H1 (cell line): Measurements from ENCODE around the gene MEMO1. TPM values are rescaled to one million over a fixed set of nuclear protein-coding genes. Genes with fewer than 3 reads are reported as not detected.

Experiments
- CTCF ChIA-PET: fragments of 300-600 bp; sonication (Branson Sonifier 250); formaldehyde crosslinking; loops from one replicate; lab custom pipeline; 2021; ENCODE audit not compliant: partially characterized antibody; lab: Charles Lee
- POLR2A ChIA-PET: fragments of 300-600 bp; sonication (Branson Sonifier 250); formaldehyde crosslinking; loops from one replicate; lab custom pipeline; 2021; ENCODE audit warnings: inconsistent platforms; ENCODE audit not compliant: partially characterized antibody; lab: Charles Lee
- DNase-seq, 2 experiments: peaks; one replicate each; pipeline versions ENCODE4 v3.0.0 to v3.0.0-alpha.2; 2010 to 2022; ENCODE audit warnings: low spot score in 2 of 2, low read depth in 1 of 2, mixed read lengths in 1 of 2
- FAIRE-seq: peaks from 2 replicates; lab custom pipeline; 2011; peaks lifted over from hg19 to GRCh38; lab: Jason Lieb, UNC
- H2AFZ ChIP-seq: 2 replicates; pipeline ENCODE4 v1.8.1; 2012; ENCODE audit warnings: low read length, inconsistent platforms
- H2AK5ac ChIP-seq: 2 replicates; pipeline ENCODE4 v1.6.1; 2013; ENCODE audit warnings: low read depth, low read length
- H2BK120ac ChIP-seq: replicated peaks from 2 replicates; pipeline ENCODE3; 2013; ENCODE audit warnings: low read depth, low read length, inconsistent platforms
- H2BK12ac ChIP-seq: 2 replicates; pipeline ENCODE4 v1.6.1; 2013; ENCODE audit warnings: low read depth, low read length
- H2BK15ac ChIP-seq: 2 replicates; pipeline ENCODE4 v1.6.1; 2013; ENCODE audit warnings: low read length
- H2BK20ac ChIP-seq: 2 replicates; pipeline ENCODE4 v1.6.1; 2013; ENCODE audit warnings: low read length
- H2BK5ac ChIP-seq: 2 replicates; pipeline ENCODE4 v1.6.1; 2013; ENCODE audit warnings: low read depth, low read length
- H3K14ac ChIP-seq: 2 replicates; pipeline ENCODE4 v1.6.1; 2013; ENCODE audit warnings: inconsistent platforms; ENCODE audit not compliant: insufficient read length
- H3K18ac ChIP-seq: 2 replicates; pipeline ENCODE4 v1.6.1; 2013; ENCODE audit warnings: low read length; ENCODE audit errors: extremely low read depth
- H3K23ac ChIP-seq: 2 replicates; pipeline ENCODE4 v1.6.1; 2013; ENCODE audit warnings: inconsistent platforms; ENCODE audit not compliant: insufficient read length
- H3K23me2 ChIP-seq: 2 replicates; pipeline ENCODE4 v1.6.1; 2013; ENCODE audit warnings: low read depth, low read length
- H3K27ac ChIP-seq: 2 replicates; pipeline ENCODE4 v1.6.1; 2011; ENCODE audit warnings: low read depth, low read length, inconsistent platforms
- H3K27me3 ChIP-seq, 4 experiments: replicated peaks in 1 of 4; 1 replicate in 1 of 4; 2 replicates in 3 of 4; pipeline versions ENCODE4 v1.6.1 to v1.8.1; 2011 to 2013; ENCODE audit warnings: low read length in 3 of 4, mild to moderate bottlenecking in 3 of 4, inconsistent platforms in 2 of 4, mixed read lengths in 2 of 4, moderate library complexity in 1 of 4; ENCODE audit not compliant: control insufficient read depth in 3 of 4, insufficient read depth in 3 of 4; ENCODE audit errors: extremely low read depth in 1 of 4
- H3K36me3 ChIP-seq, 4 experiments: 2 replicates each; pipeline versions ENCODE4 v1.6.1 to v1.8.1; 2011 to 2013; ENCODE audit warnings: mild to moderate bottlenecking in 4 of 4, low read length in 3 of 4, moderate library complexity in 2 of 4, control low read depth in 1 of 4, inconsistent platforms in 1 of 4; ENCODE audit not compliant: insufficient read depth in 4 of 4, control insufficient read depth in 2 of 4
- H3K4ac ChIP-seq: replicated peaks from 2 replicates; pipeline ENCODE3; 2013; ENCODE audit warnings: low read length, low read depth, mixed read lengths, inconsistent platforms; ENCODE audit not compliant: insufficient read length
- H3K4me1 ChIP-seq, 4 experiments: replicated peaks in 1 of 4; 1 replicate in 1 of 4; 2 replicates in 3 of 4; pipeline versions ENCODE4 v1.6.1 to v1.8.1; 2011 to 2013; ENCODE audit warnings: low read length in 3 of 4, inconsistent platforms in 2 of 4, mixed read lengths in 1 of 4; ENCODE audit not compliant: insufficient read depth in 4 of 4, control insufficient read depth in 3 of 4
- H3K4me2 ChIP-seq, 2 experiments: 2 replicates each; pipeline versions ENCODE4 v1.6.1 to v1.8.1; 2011 to 2013; ENCODE audit warnings: low read depth in 2 of 2, low read length in 2 of 2, control low read depth in 1 of 2, inconsistent platforms in 1 of 2, mild to moderate bottlenecking in 1 of 2; ENCODE audit not compliant: insufficient read depth in 1 of 2
- H3K4me3 ChIP-seq, 4 experiments: fragments of 200-600, 300-600 bp in 1 of 4; sonication (generic), shearing (Covaris generic), sonication (Bioruptor Twin) in 1 of 4; 2 replicates each; pipeline versions ENCODE4 v1.5.1 to v1.8.1; 2011 to 2016; ENCODE audit warnings: low read length in 4 of 4, low read depth in 3 of 4, control low read depth in 2 of 4, inconsistent platforms in 2 of 4, mild to moderate bottlenecking in 2 of 4, mixed read lengths in 1 of 4, moderate library complexity in 1 of 4; ENCODE audit not compliant: insufficient read depth in 2 of 4; ENCODE audit errors: extremely low read depth in 1 of 4
- H3K56ac ChIP-seq: replicated peaks from 2 replicates; pipeline ENCODE3; 2013; ENCODE audit warnings: low read depth, mild to moderate bottlenecking, mixed read lengths, low read length, inconsistent platforms; ENCODE audit not compliant: insufficient read length
- H3K79me1 ChIP-seq: 2 replicates; pipeline ENCODE4 v1.6.1; 2013; ENCODE audit warnings: low read depth, low read length, control low read depth
- H3K79me2 ChIP-seq, 2 experiments: 2 replicates each; pipeline versions ENCODE4 v1.6.1 to v1.8.1; 2012 to 2013; ENCODE audit warnings: low read length in 2 of 2, mild to moderate bottlenecking in 2 of 2, inconsistent platforms in 1 of 2; ENCODE audit not compliant: insufficient read depth in 2 of 2, control insufficient read depth in 1 of 2
- H3K9ac ChIP-seq, 4 experiments: replicated peaks in 1 of 4; 1 replicate in 1 of 4; 2 replicates in 3 of 4; pipeline versions ENCODE4 v1.6.1 to v1.8.1; 2011 to 2013; ENCODE audit warnings: low read depth in 3 of 4, low read length in 3 of 4, control low read depth in 2 of 4, mild to moderate bottlenecking in 2 of 4, moderate library complexity in 2 of 4, inconsistent platforms in 1 of 4; ENCODE audit errors: extremely low read depth in 1 of 4
- H3K9me3 ChIP-seq, 2 experiments: 2 replicates each; pipeline versions ENCODE4 v1.6.1 to v1.8.1; 2012 to 2013; ENCODE audit warnings: mild to moderate bottlenecking in 2 of 2, moderate library complexity in 2 of 2, control low read depth in 1 of 2, inconsistent platforms in 1 of 2, low read depth in 1 of 2, low read length in 1 of 2, mixed read lengths in 1 of 2; ENCODE audit not compliant: insufficient read depth in 2 of 2
- H4K20me1 ChIP-seq, 2 experiments: replicated peaks in 1 of 2; 2 replicates each; pipeline versions ENCODE3 to v1.8.1; 2011 to 2013; ENCODE audit warnings: inconsistent platforms in 2 of 2, low read length in 2 of 2, mild to moderate bottlenecking in 1 of 2; ENCODE audit not compliant: insufficient read depth in 2 of 2, control insufficient read depth in 1 of 2
- H4K5ac ChIP-seq: 2 replicates; pipeline ENCODE4 v1.6.1; 2013; ENCODE audit warnings: low read length, low read depth, mixed read lengths, inconsistent platforms; ENCODE audit not compliant: insufficient read length
- H4K8ac ChIP-seq: 2 replicates; pipeline ENCODE4 v1.8.0; 2013; ENCODE audit warnings: mild to moderate bottlenecking, moderate library complexity, low read length, inconsistent platforms; ENCODE audit not compliant: insufficient read depth; ENCODE audit errors: extremely low read depth
- H4K91ac ChIP-seq: replicated peaks from 2 replicates; pipeline ENCODE3; 2013; ENCODE audit warnings: low read length, mixed read lengths, inconsistent platforms; ENCODE audit not compliant: insufficient read length
- SIRT6 ChIP-seq: IDR thresholded peaks from one replicate; pipeline ENCODE4 v1.7.1; 2012; ENCODE audit warnings: low read length, inconsistent platforms
- TEAD4 ChIP-seq: IDR thresholded peaks from 2 replicates; pipeline ENCODE4 v1.6.1; 2012; ENCODE audit warnings: low read depth, low read length, inconsistent platforms, mixed read lengths
- USF2 ChIP-seq: IDR thresholded peaks from 2 replicates; pipeline ENCODE4 v1.6.1; 2011; ENCODE audit warnings: low read length, improper control_type of control experiment
- polyA plus RNA-seq, 7 experiments: library from polyadenylated mRNA; depleted of rRNA in 3 of 7; stranded (reverse) in 5 of 7; unstranded in 2 of 7; fragments of >200 nt in 5 of 7; fragments of 200-250 nt in 2 of 7; gene quantifications; 1 replicate in 5 of 7; 2 replicates in 1 of 7; 4 replicates in 1 of 7; pipeline versions ENCODE4 v1.2.1 to v1.2.3, GENCODE V29; 2011 to 2013; ENCODE audit warnings: missing spikeins in 2 of 7, mixed read lengths in 2 of 7
- total RNA-seq: library from RNA; stranded (reverse); fragmentation: NEBNext Ultra II Directional; extraction: Animal tissue kit (Norgen Biotek cat#: 25700); gene quantifications from 2 replicates; pipeline ENCODE4 v1.2.1, GENCODE V29; 2021

Gene MEMO1
- total and polyA plus RNA-seq, 2 of the 8 experiments (the other 6 are each of a cell fraction or from before 2014, with no cell fraction given) = 26.9 to 54.7 TPM

GRCh38 chr2:31853521-31853920 lies 157.3 kb downstream of the MEMO1 start:
- H4K91ac ChIP-seq = no peak overlapping the region
- no peak overlapping the region for H3K56ac ChIP-seq
- no peak overlapping the region for H2AFZ ChIP-seq
- DNase-seq (no peak), FAIRE-seq (no peak)
- no peak overlapping the region for H2AK5ac ChIP-seq
- no peak overlapping the region for H3K9ac ChIP-seq
- H3K4me3 ChIP-seq = no peak overlapping the region
- H2BK15ac ChIP-seq = no peak overlapping the region
- no peaks in the 10 kb centered on the region for H3K36me3 ChIP-seq
- H3K4ac ChIP-seq = no peak overlapping the region
- no peak overlapping the region for H2BK5ac ChIP-seq
- no peak overlapping the region for H3K4me2 ChIP-seq
- H2BK20ac ChIP-seq = no peak overlapping the region
- no peak overlapping the region for H2BK12ac ChIP-seq
- H3K27ac ChIP-seq = no peak overlapping the region
- H3K23ac ChIP-seq = no peak overlapping the region
- no peaks in the 10 kb centered on the region for H3K79me1 ChIP-seq
- H3K79me2 ChIP-seq = no peaks in the 10 kb centered on the region
- H4K5ac ChIP-seq = no peak overlapping the region
- TF ChIP-seq USF2 (no peak), SIRT6 (no peak), TEAD4 (no peak)
- CTCF ChIA-PET = interaction anchor here (0.9 kb wide), 1 partner anchor 31 kb away, joined by 3 read pairs; no protein-coding TSS in a partner anchor
- no peak overlapping the region for H4K8ac ChIP-seq
- no peak overlapping the region for H2BK120ac ChIP-seq
- no peaks in the 10 kb centered on the region for H3K9me3 ChIP-seq
- H3K18ac ChIP-seq = no peak overlapping the region
- no peaks in the 10 kb centered on the region for H3K27me3 ChIP-seq
- no peaks in the 10 kb centered on the region for H3K23me2 ChIP-seq
- POLR2A ChIA-PET = no interaction called here
- H3K4me1 ChIP-seq = no peaks in the 10 kb centered on the region; a peak in 2 of 7 replicates
- no peak overlapping the region for H3K14ac ChIP-seq
- no peaks in the 10 kb centered on the region for H4K20me1 ChIP-seq
